Endodermal cell (in vitro differentiated cells): ENCODE data around the gene ZC3H14. TPM values are rescaled to one million over a fixed set of nuclear protein-coding genes. Genes with fewer than 3 reads are reported as not detected.

Experiments used
- DNase-seq: peaks from one replicate; pipeline ENCODE4 v3.0.0-alpha.2; 2017
- H3K27ac ChIP-seq: 2 replicates; pipeline ENCODE4 v1.5.1; 2013; ENCODE audit warnings: mild to moderate bottlenecking, low read depth, low read length, moderate library complexity
- H3K27me3 ChIP-seq: 2 replicates; pipeline ENCODE4 v1.6.1; 2013; ENCODE audit warnings: mild to moderate bottlenecking, low read length, moderate library complexity; ENCODE audit not compliant: insufficient read depth, control insufficient read depth, poor library complexity, severe bottlenecking
- H3K36me3 ChIP-seq: 2 replicates; pipeline ENCODE4 v1.7.0; 2013; ENCODE audit warnings: mild to moderate bottlenecking, low read length, moderate library complexity; ENCODE audit not compliant: control insufficient read depth, insufficient read depth
- H3K4me1 ChIP-seq: one replicate; pipeline ENCODE4 v1.7.0; 2013; ENCODE audit warnings: low read length; ENCODE audit not compliant: control insufficient read depth, insufficient read depth
- H3K4me3 ChIP-seq: 2 replicates; pipeline ENCODE4 v1.5.1; 2013; ENCODE audit warnings: mild to moderate bottlenecking, low read length, moderate library complexity
- H3K9ac ChIP-seq: 2 replicates; pipeline ENCODE4 v1.6.1; 2013; ENCODE audit warnings: mild to moderate bottlenecking, low read length, moderate library complexity; ENCODE audit not compliant: poor library complexity, severe bottlenecking; ENCODE audit errors: extremely low read depth
- H3K9me3 ChIP-seq: 2 replicates; pipeline ENCODE4 v1.6.1; 2013; ENCODE audit warnings: mild to moderate bottlenecking, low read length, moderate library complexity; ENCODE audit not compliant: control insufficient read depth
- H3K27ac Mint-ChIP-seq: 2 replicates; pipeline ENCODE4 v1.8.0; 2020; ENCODE audit warnings: mixed read lengths
- H3K27me3 Mint-ChIP-seq: 2 replicates; pipeline ENCODE4 v1.8.0; 2021; ENCODE audit warnings: mild to moderate bottlenecking, mixed read lengths; ENCODE audit not compliant: insufficient read depth
- H3K36me3 Mint-ChIP-seq: 2 replicates; pipeline ENCODE4 v1.8.0; 2020; ENCODE audit warnings: low read depth, mixed read lengths
- H3K4me1 Mint-ChIP-seq: 2 replicates; pipeline ENCODE4 v1.8.0; 2020; ENCODE audit warnings: mixed read lengths
- H3K4me3 Mint-ChIP-seq: 2 replicates; pipeline ENCODE4 v1.8.0; 2020; ENCODE audit warnings: mild to moderate bottlenecking, moderate library complexity, mixed read lengths
- H3K9me3 Mint-ChIP-seq: 2 replicates; pipeline ENCODE4 v1.8.0; 2020; ENCODE audit warnings: mild to moderate bottlenecking, mixed read lengths
- CTCF ChIP-seq: fragments of 200-600 bp; sonication (generic); conservative IDR thresholded peaks from 2 replicates; pipeline ENCODE4 v1.5.0; 2021; ENCODE audit warnings: antibody characterized with exemption, mild to moderate bottlenecking
- WGBS, 2 experiments: methylation state at CpG; one replicate each; pipeline versions ENCODE4 v1.1.5 to v1.1.7; 2013; ENCODE audit warnings: missing lambda C conversion rate in 2 of 2, mixed read lengths in 1 of 2; ENCODE audit not compliant: insufficient coverage in 1 of 2, insufficient read length in 1 of 2; 5-methylcytosine and 5-hydroxymethylcytosine counted together
- total RNA-seq, 2 donors: library from RNA; stranded (reverse); fragmentation: NEBNext Ultra II Directional in 1 of 2; extraction: Animal tissue kit (Norgen Biotek cat#: 25700) in 1 of 2; gene quantifications; 2 replicates in 1 of 2; 3 replicates in 1 of 2; pipeline ENCODE4 v1.2.1, GENCODE V29; 2021

ZC3H14 gene
- total RNA-seq, 2 donors from 2014 or later: 111 to 142 TPM

GRCh38 chr14:88535149-88535548 is 27.7 kb upstream of the ZC3H14 start:
- Mint-ChIP-seq H3K36me3 (peaks cover 34% of the 10 kb centered on the region), H3K27me3 (no peaks in the 10 kb centered on the region), H3K4me1 (peaks cover 6% of the 10 kb centered on the region), H3K9me3 (peaks cover 8% of the 10 kb centered on the region), H3K27ac (no peak overlapping the region), H3K4me3 (no peak overlapping the region)
- Histone ChIP-seq H3K9me3 (peaks cover 21% of the 10 kb centered on the region), H3K27me3 (no peaks in the 10 kb centered on the region), H3K4me1 (no peaks in the 10 kb centered on the region), H3K4me3 (no peak overlapping the region), H3K36me3 (peaks cover 72% of the 10 kb centered on the region), H3K27ac (no peak overlapping the region), H3K9ac (no peak overlapping the region)
- TF ChIP-seq CTCF: peak; percentile 55
- peak; percentile 77 for DNase-seq
- WGBS, 2 experiments: 77 to 83% methylated on average over 3 to 4 of the region's 4 CpGs

GRCh38 chr14:88535813-88536212 is 27.0 kb upstream of the ZC3H14 start:
- Mint-ChIP-seq H3K27me3 (no peaks in the 10 kb centered on the region), H3K27ac (peak overlapping the region; percentile 55), H3K4me3 (no peak overlapping the region), H3K9me3 (peaks cover under 1% of the 10 kb centered on the region), H3K4me1 (peaks cover 6% of the 10 kb centered on the region), H3K36me3 (peaks cover 31% of the 10 kb centered on the region)
- Histone ChIP-seq H3K9me3 (peaks cover 15% of the 10 kb centered on the region), H3K4me1 (no peaks in the 10 kb centered on the region), H3K27me3 (no peaks in the 10 kb centered on the region), H3K27ac (no peak overlapping the region), H3K4me3 (no peak overlapping the region), H3K36me3 (peaks cover 79% of the 10 kb centered on the region), H3K9ac (no peak overlapping the region)
- TF ChIP-seq CTCF: no peak
- DNase-seq: no peak
- 93 to 95% methylated on average over 4 of the region's 4 CpGs for WGBS, 2 experiments

- Histone ChIP-seq H3K9me3 (no peaks in the 10 kb centered on the region), H3K36me3 (peaks cover 75% of the 10 kb centered on the region), H3K27me3 (no peaks in the 10 kb centered on the region), H3K9ac (no peak overlapping the region), H3K4me3 (no peak overlapping the region), H3K27ac (no peak overlapping the region), H3K4me1 (no peaks in the 10 kb centered on the region)
- Mint-ChIP-seq H3K4me3 (no peak overlapping the region), H3K4me1 (no peaks in the 10 kb centered on the region), H3K27me3 (no peaks in the 10 kb centered on the region), H3K27ac (no peak overlapping the region), H3K36me3 (peaks cover 29% of the 10 kb centered on the region), H3K9me3 (no peaks in the 10 kb centered on the region)
- 50 to 60% methylated on average over 1 of the region's 1 CpG for WGBS, 2 experiments
- TF ChIP-seq CTCF: no peak
- no peak for DNase-seq
Measured at GRCh38 chr14:88541324-88541723, 21.5 kb upstream of the ZC3H14 start.
